ENCODE measurements around the gene NEURL4. TPM values are rescaled to one million over a fixed set of nuclear protein-coding genes. Genes with fewer than 3 reads are reported as not detected.

NEURL4 gene
- total RNA-seq, 4 donors from 2014 or later: 27.8 to 109 (median 35.0) TPM

- Histone ChIP-seq H3K9me3 (no peaks in the 10 kb centered on the region), H3K27ac (peak overlapping the region; percentile 93 to 98 (median 95)), H3K4me3 (peak overlapping the region; percentile 30 to 94 (median 91)), H3K36me3 (peaks cover 0 to 34% (median 15%) of the 10 kb centered on the region in 4 donors), H3K4me1 (peaks cover 11 to 34% (median 18%) of the 10 kb centered on the region in 4 donors), H3K27me3 (no peaks in the 10 kb centered on the region)
- in situ Hi-C loops (cut with MboI; ENCODE audit: low pct_ligation_motif_present in 1 of 4, low pct_unique_long_range_greater_than_20kb in 1 of 4, low sequenced_read_pairs in 3 of 4) (no loop called here), intact Hi-C loops (cut with DNase I; ENCODE audit: low total_unique reads) (no loop called here)
- 35 to 67% methylated on average over 1 to 20 of the region's 30 CpGs for WGBS, 2 donors (ENCODE audit: low coverage in 1 of 2)
- TF ChIP-seq POLR2A (IDR thresholded peaks at IDR 0.05) (no peak), POLR2AphosphoS5 (IDR thresholded peaks at IDR 0.05) (no peak), EP300 (IDR thresholded peaks at IDR 0.05; ENCODE audit: low read depth) (no peak)
- TF ChIP-seq, protein P1, sequence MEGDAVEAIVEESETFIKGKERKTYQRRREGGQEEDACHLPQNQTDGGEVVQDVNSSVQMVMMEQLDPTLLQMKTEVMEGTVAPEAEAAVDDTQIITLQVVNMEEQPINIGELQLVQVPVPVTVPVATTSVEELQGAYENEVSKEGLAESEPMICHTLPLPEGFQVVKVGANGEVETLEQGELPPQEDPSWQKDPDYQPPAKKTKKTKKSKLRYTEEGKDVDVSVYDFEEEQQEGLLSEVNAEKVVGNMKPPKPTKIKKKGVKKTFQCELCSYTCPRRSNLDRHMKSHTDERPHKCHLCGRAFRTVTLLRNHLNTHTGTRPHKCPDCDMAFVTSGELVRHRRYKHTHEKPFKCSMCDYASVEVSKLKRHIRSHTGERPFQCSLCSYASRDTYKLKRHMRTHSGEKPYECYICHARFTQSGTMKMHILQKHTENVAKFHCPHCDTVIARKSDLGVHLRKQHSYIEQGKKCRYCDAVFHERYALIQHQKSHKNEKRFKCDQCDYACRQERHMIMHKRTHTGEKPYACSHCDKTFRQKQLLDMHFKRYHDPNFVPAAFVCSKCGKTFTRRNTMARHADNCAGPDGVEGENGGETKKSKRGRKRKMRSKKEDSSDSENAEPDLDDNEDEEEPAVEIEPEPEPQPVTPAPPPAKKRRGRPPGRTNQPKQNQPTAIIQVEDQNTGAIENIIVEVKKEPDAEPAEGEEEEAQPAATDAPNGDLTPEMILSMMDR (IDR thresholded peaks at IDR 0.05): no peak
- DNase-seq: no peak
Observed at GRCh38 chr17:7315570-7316235, 13.4 kb downstream of the NEURL4 start.

- in situ Hi-C loops (cut with MboI; ENCODE audit: low pct_ligation_motif_present in 1 of 4, low pct_unique_long_range_greater_than_20kb in 1 of 4, low sequenced_read_pairs in 3 of 4) (no loop called here), intact Hi-C loops (cut with DNase I; ENCODE audit: low total_unique reads) (no loop called here)
- WGBS, 2 donors (ENCODE audit: low coverage in 1 of 2): 1% methylated on average over 30 of the region's 95 CpGs; no CpG with 5 or more reads in 1 of the 2 donors
- Histone ChIP-seq H3K27me3 (no peaks in the 10 kb centered on the region), H3K36me3 (peaks cover 0 to 42% (median 15%) of the 10 kb centered on the region in 4 donors), H3K9me3 (no peaks in the 10 kb centered on the region), H3K4me3 (peak within 1 kb of the TSS; percentile 30 to 94 (median 91)), H3K4me1 (peaks cover 12 to 41% (median 26%) of the 10 kb centered on the region in 4 donors), H3K27ac (peak within 1 kb of the TSS; percentile 93 to 98 (median 95))
- TF ChIP-seq, protein P1 (IDR thresholded peaks at IDR 0.05): no peak
- TF ChIP-seq EP300 (IDR thresholded peaks at IDR 0.05; ENCODE audit: low read depth): no peak
- peak; percentile 90 to 97 (median 95) for TF ChIP-seq POLR2AphosphoS5 (IDR thresholded peaks at IDR 0.05)
- TF ChIP-seq POLR2A (IDR thresholded peaks at IDR 0.05): peak; percentile 82
- DNase-seq: peak; percentile 96
Observed at GRCh38 chr17:7314719-7315569, 14.2 kb downstream of the NEURL4 start, which contains the start of gene GPS2. Gene GPS2, minus strand, starts transcription at chr17:7315360. Its CDS starts 308 bp downstream, at chr17:7315052.

GRCh38 chr17:7313890-7314718, 15.0 kb downstream of the NEURL4 start:
- H3K4me3 ChIP-seq: peak overlapping the region; percentile 30 to 94 (median 91)
- no peaks in the 10 kb centered on the region for H3K9me3 ChIP-seq
- peaks cover 21 to 50% (median 33%) of the 10 kb centered on the region in 4 donors for H3K4me1 ChIP-seq
- peak overlapping the region; percentile 93 to 98 (median 95) for H3K27ac ChIP-seq
- TF ChIP-seq POLR2AphosphoS5 (IDR thresholded peaks at IDR 0.05): no peak
- TF ChIP-seq, protein P1 (IDR thresholded peaks at IDR 0.05): no peak
- no peak for TF ChIP-seq POLR2A (IDR thresholded peaks at IDR 0.05)
- no peak for TF ChIP-seq EP300 (IDR thresholded peaks at IDR 0.05; ENCODE audit: low read depth)
- DNase-seq: no peak
- peaks cover 0 to 47% (median 18%) of the 10 kb centered on the region in 4 donors for H3K36me3 ChIP-seq
- H3K27me3 ChIP-seq: no peaks in the 10 kb centered on the region
- intact Hi-C loops (cut with DNase I; ENCODE audit: low total_unique reads) (no loop called here), in situ Hi-C loops (cut with MboI; ENCODE audit: low pct_ligation_motif_present in 1 of 4, low pct_unique_long_range_greater_than_20kb in 1 of 4, low sequenced_read_pairs in 3 of 4) (no loop called here)
- 22 to 44% methylated on average over 4 to 9 of the region's 9 CpGs for whole genome bisulfite sequencing, 2 donors (ENCODE audit: low coverage in 1 of 2)
